Lower leg skin (tissue), 3 donors: Measurements from ENCODE around the gene ZNF474.

Experiments used
- POLR2A ChIP-seq, 2 donors: fragments of 450-650 bp; IDR thresholded peaks; one replicate each; pipeline ENCODE4 v1.6.1; 2016 to 2017; ENCODE audit warnings: antibody characterized with exemption in 2 of 2, mild to moderate bottlenecking in 1 of 2, moderate library complexity in 1 of 2
- TF ChIP-seq, protein P1 (sequence below), 3 donors: fragments of 450-650 bp; IDR thresholded peaks; one replicate each; pipeline ENCODE4 v1.5.1; 2016; ENCODE audit warnings: antibody characterized with exemption in 3 of 3, mild to moderate bottlenecking in 3 of 3, moderate library complexity in 2 of 3

DNA sequence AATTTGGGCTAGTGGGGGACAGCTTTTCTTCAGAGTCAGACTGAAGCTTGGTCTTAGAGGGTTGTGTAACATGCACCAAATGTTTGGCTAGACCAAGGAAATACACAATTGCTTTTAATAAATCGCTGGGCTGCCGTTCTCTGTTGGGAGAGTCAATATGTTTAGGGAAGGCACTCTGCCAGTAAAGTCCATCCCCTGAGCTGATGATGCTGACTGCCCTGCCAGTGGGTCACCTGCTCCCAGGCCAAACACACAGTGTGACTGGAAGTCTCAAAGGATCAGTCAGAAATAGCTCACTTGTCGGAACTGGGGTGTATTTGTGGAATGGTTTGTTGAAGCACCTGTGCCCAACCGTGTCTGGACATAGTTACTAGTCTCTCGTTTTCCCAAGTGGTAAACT lies 17.9 kb upstream of the ZNF474 start:
- TF ChIP-seq, protein P1, sequence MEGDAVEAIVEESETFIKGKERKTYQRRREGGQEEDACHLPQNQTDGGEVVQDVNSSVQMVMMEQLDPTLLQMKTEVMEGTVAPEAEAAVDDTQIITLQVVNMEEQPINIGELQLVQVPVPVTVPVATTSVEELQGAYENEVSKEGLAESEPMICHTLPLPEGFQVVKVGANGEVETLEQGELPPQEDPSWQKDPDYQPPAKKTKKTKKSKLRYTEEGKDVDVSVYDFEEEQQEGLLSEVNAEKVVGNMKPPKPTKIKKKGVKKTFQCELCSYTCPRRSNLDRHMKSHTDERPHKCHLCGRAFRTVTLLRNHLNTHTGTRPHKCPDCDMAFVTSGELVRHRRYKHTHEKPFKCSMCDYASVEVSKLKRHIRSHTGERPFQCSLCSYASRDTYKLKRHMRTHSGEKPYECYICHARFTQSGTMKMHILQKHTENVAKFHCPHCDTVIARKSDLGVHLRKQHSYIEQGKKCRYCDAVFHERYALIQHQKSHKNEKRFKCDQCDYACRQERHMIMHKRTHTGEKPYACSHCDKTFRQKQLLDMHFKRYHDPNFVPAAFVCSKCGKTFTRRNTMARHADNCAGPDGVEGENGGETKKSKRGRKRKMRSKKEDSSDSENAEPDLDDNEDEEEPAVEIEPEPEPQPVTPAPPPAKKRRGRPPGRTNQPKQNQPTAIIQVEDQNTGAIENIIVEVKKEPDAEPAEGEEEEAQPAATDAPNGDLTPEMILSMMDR (IDR thresholded peaks at IDR 0.05), result no peak
- TF ChIP-seq POLR2A (IDR thresholded peaks at IDR 0.05), result no peak
